Natural killer cell treated with Interleukin-12 subunit alpha and Interleukin-12 subunit beta and Interleukin-15 and Interleukin-18, amount 100 ng/mL, for 72 hours (primary cell): Measurements from ENCODE around the gene H2AZ2. TPM values are rescaled to one million over a fixed set of nuclear protein-coding genes. Genes with fewer than 3 reads are reported as not detected.
"Not testable (repeated sequence)": the region's sequence is repeated elsewhere in the genome, so short reads cannot be mapped to it uniquely, and the experiment has no call there.

ENCODE experiments used
- ATAC-seq, 2 donors: fragments of 150-1000 bp; cut with Tn5 transposase in 1 of 2; sonication (Bioruptor Pico), chemical (Tn5 transposase) in 1 of 2; 2 replicates each; pipeline ENCODE4 v1.10.0; 2021
- DNase-seq: peaks from one replicate; pipeline ENCODE4 v3.0.0; 2022; ENCODE audit warnings: low spot score
- H3K27ac Mint-ChIP-seq, 2 donors: 1 replicate in 1 of 2; 2 replicates in 1 of 2; pipeline ENCODE4 v1.8.0; 2022; ENCODE audit warnings: mixed read lengths in 2 of 2, mild to moderate bottlenecking in 1 of 2, moderate library complexity in 1 of 2
- H3K27me3 Mint-ChIP-seq, 2 donors: 1 replicate in 1 of 2; 2 replicates in 1 of 2; pipeline ENCODE4 v1.8.0; 2022; ENCODE audit warnings: mixed read lengths in 2 of 2
- H3K36me3 Mint-ChIP-seq: one replicate; pipeline ENCODE4 v1.8.0; 2022; ENCODE audit warnings: mixed read lengths
- H3K4me1 Mint-ChIP-seq, 2 donors: 1 replicate in 1 of 2; 2 replicates in 1 of 2; pipeline ENCODE4 v1.8.0; 2022; ENCODE audit warnings: low read depth in 2 of 2, mixed read lengths in 2 of 2, mild to moderate bottlenecking in 1 of 2
- H3K4me3 Mint-ChIP-seq: one replicate; pipeline ENCODE4 v1.8.0; 2022; ENCODE audit warnings: mixed read lengths
- H3K9me3 Mint-ChIP-seq: 2 replicates; pipeline ENCODE4 v1.8.0; 2022; ENCODE audit warnings: mixed read lengths
- total RNA-seq, 2 donors: library from RNA; stranded (reverse); gene quantifications; one replicate each; pipeline ENCODE4 v1.2.3, GENCODE V29; 2022

H2AZ2 gene
- total RNA-seq, 2 donors from 2014 or later = 193 to 208 TPM

DNA sequence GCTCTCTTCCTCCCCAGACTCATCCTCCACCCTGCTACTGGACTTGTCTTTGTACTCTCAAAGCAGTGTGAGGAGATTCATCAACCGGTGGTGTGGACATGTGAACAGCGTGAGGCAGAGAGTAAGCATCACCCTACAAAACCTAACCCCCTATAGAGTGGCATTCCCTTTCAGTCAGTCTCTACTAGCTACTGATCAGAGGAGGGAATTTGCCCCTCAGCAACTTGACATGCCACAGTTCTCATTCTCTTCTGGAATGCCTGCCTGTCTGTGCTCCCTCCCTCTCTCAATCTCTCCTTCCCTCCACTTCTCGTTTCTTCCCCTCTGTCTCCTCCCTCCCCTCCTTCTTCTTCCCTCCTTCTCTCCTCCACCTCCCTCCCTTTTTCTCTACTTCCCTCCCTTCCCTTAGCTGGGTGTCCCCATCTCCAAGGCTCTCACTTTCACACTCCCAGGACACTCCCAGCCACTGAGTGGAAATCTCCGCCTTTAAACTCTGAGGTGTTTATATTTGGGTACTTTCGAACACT is 24.6 kb downstream of the H2AZ2 start:
- peak overlapping the region in 1 of 2 donors; percentile 60 for H3K27ac Mint-ChIP-seq
- H3K27me3 Mint-ChIP-seq = no peaks in the 10 kb centered on the region
- peaks cover 17 to 22% of the 10 kb centered on the region in 2 donors for H3K4me1 Mint-ChIP-seq
- peak in 1 of 2 donors; percentile 38 for ATAC-seq
- H3K9me3 Mint-ChIP-seq = no peaks in the 10 kb centered on the region
- no peak overlapping the region for H3K4me3 Mint-ChIP-seq
- DNase-seq = no peak
- H3K36me3 Mint-ChIP-seq = no peaks in the 10 kb centered on the region

- no peaks in the 10 kb centered on the region for H3K9me3 Mint-ChIP-seq
- ATAC-seq = no peak
- no peak overlapping the region for H3K27ac Mint-ChIP-seq
- no peaks in the 10 kb centered on the region for H3K27me3 Mint-ChIP-seq
- no peak for DNase-seq
- H3K36me3 Mint-ChIP-seq = no peaks in the 10 kb centered on the region
- no peak overlapping the region for H3K4me3 Mint-ChIP-seq
- peaks cover 9 to 15% of the 10 kb centered on the region in 2 donors for H3K4me1 Mint-ChIP-seq
These were observed 28.6 kb downstream of the H2AZ2 start for GRCh38 chr7:44819292-44819691.

DNA sequence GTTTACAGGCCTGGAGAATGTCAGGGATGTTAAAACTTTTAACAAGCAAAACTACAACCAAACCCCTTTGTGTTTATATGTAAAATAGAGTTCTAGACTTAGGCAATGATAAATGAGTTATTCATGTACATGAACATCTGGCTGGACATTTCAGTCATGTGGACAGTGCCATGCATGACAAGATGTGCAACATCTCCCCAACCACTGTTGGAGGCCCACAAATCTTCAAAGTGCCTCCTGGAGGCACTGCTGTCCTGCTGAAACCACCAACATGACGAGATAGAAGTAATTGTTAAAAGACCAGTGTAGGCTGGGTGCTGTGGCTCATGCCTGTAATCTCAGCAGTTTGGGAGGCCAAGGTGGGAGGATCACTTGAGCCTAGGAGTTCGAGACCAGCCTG is 33.0 kb downstream of the H2AZ2 start:
- H3K27ac Mint-ChIP-seq = no peak overlapping the region
- ATAC-seq = no peak
- H3K4me1 Mint-ChIP-seq = no peaks in the 10 kb centered on the region
- no peak overlapping the region for H3K4me3 Mint-ChIP-seq
- no peak for DNase-seq
- no peaks in the 10 kb centered on the region for H3K9me3 Mint-ChIP-seq
- H3K36me3 Mint-ChIP-seq = no peaks in the 10 kb centered on the region
- H3K27me3 Mint-ChIP-seq = no peaks in the 10 kb centered on the region

DNA sequence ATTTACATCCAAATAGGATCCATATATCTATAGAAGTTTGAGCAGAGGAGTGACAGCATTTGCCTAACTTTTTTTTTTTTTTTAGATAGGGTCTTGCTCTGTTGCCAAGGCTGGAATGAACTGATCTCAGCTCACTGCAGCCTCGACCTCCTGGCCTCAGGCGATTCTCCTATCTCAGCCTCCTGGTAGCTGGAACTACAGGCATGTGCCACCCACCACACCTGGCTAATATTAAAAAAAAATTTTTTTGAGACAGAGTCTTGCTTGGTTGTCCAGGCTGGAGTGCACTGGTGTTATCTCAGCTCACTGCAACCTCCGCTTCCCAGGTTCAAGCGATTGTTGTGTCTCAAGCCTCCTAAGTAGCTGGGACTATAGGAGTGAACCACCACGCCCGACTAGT is 36.3 kb downstream of the H2AZ2 start:
- DNase-seq (no peak), ATAC-seq (no peak)
- Mint-ChIP-seq H3K27ac (no peak overlapping the region), H3K36me3 (no peaks in the 10 kb centered on the region), H3K4me1 (no peaks in the 10 kb centered on the region), H3K9me3 (no peaks in the 10 kb centered on the region), H3K4me3 (no peak overlapping the region), H3K27me3 (no peaks in the 10 kb centered on the region)

- Mint-ChIP-seq H3K27me3 (no peaks in the 10 kb centered on the region), H3K36me3 (no peaks in the 10 kb centered on the region), H3K4me3 (no peak overlapping the region), H3K9me3 (no peaks in the 10 kb centered on the region), H3K4me1 (no peaks in the 10 kb centered on the region), H3K27ac (no peak overlapping the region)
- DNase-seq (no peak), ATAC-seq (no peak)
These were observed 36.8 kb downstream of the H2AZ2 start for GRCh38 chr7:44811093-44811492.

- Mint-ChIP-seq H3K4me3 (no peak overlapping the region), H3K9me3 (no peaks in the 10 kb centered on the region), H3K27ac (no peak overlapping the region), H3K27me3 (no peaks in the 10 kb centered on the region), H3K4me1 (no peaks in the 10 kb centered on the region), H3K36me3 (no peaks in the 10 kb centered on the region)
- no peak for ATAC-seq
- no peak for DNase-seq
These were observed 38.9 kb downstream of the H2AZ2 start for GRCh38 chr7:44808914-44809393.

GRCh38 chr7:44805950-44806349 is 41.9 kb downstream of the H2AZ2 start:
- Mint-ChIP-seq H3K4me3 (no peak overlapping the region), H3K9me3 (no peaks in the 10 kb centered on the region), H3K27ac (no peak overlapping the region), H3K27me3 (no peaks in the 10 kb centered on the region), H3K36me3 (peaks cover 16% of the 10 kb centered on the region), H3K4me1 (peaks cover 9 to 10% of the 10 kb centered on the region in 2 donors)
- no peak for ATAC-seq
- DNase-seq = no peak

DNA sequence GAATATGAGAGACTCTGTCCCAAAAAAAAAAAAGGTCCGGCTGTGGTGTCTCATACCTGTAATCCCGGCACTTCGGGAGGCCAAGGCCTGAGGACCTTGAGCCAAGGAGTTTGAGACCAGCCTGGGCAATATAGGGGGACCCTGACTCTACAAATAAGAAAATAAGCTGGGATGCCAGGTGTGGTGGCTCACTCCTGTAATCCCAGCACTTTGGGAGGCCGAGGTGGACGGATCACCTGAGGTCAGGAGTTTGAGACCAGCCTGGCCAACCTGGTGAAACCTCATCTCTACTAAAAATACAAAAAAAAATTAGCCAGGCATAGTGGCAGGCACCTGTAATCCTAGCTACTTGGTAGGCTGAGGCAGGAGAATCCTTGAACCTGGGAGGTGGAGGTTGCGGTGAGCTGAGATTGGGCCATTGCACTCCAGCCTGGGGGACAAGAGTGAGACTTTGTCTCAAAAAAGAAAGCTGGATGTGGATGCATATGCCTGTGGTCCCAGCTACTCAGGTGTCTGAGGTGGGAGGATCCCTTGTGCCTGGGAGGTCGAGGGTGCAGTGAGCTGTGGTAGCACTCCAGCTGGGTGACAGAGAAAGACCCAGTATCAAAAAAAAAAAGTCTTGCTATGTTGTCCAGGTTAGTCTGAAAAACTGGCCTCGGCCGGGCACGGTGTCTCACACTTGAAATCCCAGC is 43.9 kb downstream of the H2AZ2 start:
- DNase-seq, H3K27ac Mint-ChIP-seq, H3K4me3 Mint-ChIP-seq, H3K27me3 Mint-ChIP-seq, H3K9me3 Mint-ChIP-seq: not testable (repeated sequence)
- peaks cover 31% of the 10 kb centered on the region for H3K36me3 Mint-ChIP-seq
- peak in 1 of 2 donors; percentile 22 for ATAC-seq
- peaks cover 15 to 19% of the 10 kb centered on the region in 2 donors for H3K4me1 Mint-ChIP-seq

- DNase-seq (no peak), ATAC-seq (no peak)
- H3K4me3 Mint-ChIP-seq = no peak overlapping the region
- peaks cover 27 to 33% of the 10 kb centered on the region in 2 donors for H3K4me1 Mint-ChIP-seq
- no peak overlapping the region for H3K27ac Mint-ChIP-seq
- no peaks in the 10 kb centered on the region for H3K9me3 Mint-ChIP-seq
- peaks cover 43% of the 10 kb centered on the region for H3K36me3 Mint-ChIP-seq
- H3K27me3 Mint-ChIP-seq = no peaks in the 10 kb centered on the region
These were observed 45.4 kb downstream of the H2AZ2 start for GRCh38 chr7:44802418-44803025.

DNA sequence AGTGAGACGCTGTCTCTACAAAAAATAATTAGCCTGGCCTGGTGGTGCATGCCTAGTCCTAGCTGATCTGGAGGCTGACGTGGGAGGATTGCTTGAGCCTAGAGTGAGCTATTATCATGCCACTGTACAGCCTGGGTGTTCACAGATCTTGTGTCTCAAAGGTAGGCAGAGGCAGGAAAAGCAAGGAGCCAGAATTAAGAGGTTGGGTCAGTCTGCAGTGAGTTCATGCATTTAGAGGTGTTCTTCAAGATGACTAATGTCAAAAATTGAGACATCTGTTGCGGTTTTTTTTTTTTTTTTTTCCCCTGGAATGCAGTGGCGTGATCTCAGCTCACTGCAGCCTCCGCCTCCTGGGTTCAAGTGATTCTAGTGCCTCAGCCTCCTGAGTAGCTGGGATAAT is 46.0 kb downstream of the H2AZ2 start:
- peak overlapping the region; percentile 39 to 63 for H3K27ac Mint-ChIP-seq

DNA sequence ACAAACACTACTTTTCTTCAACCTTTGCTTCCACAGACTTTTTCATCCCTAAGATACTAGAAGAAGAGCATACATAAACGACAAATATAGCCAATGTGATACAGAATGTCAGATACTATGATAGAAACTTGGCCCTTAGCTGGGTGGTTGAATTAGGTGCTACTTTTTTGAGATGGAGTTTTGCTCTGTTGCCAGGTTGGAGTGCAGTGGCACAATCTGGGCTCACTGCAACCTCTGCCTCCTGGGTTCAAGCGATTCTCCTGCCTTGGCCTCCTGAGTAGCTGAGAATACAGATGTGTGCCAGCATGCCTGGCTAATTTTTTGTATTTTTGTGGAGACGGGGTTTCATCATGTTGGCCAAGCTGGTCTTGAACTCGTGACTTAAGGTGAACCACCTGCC is 47.9 kb downstream of the H2AZ2 start:
- DNase-seq = no peak
- Mint-ChIP-seq H3K4me3 (peak overlapping the region; percentile 48), H3K36me3 (peaks cover 47% of the 10 kb centered on the region), H3K9me3 (no peaks in the 10 kb centered on the region), H3K27me3 (no peaks in the 10 kb centered on the region), H3K4me1 (peaks cover 30 to 39% of the 10 kb centered on the region in 2 donors), H3K27ac (peak overlapping the region; percentile 39 to 64)
- ATAC-seq = no peak

More for the DNA sequence above, 46.0 kb downstream of the H2AZ2 start:
- Mint-ChIP-seq H3K36me3 (peaks cover 47% of the 10 kb centered on the region), H3K4me3 (peak overlapping the region; percentile 20), H3K4me1 (peaks cover 30 to 39% of the 10 kb centered on the region in 2 donors), H3K27me3 (no peaks in the 10 kb centered on the region), H3K9me3 (no peaks in the 10 kb centered on the region)
- ATAC-seq (no peak), DNase-seq (no peak)

GRCh38 chr7:44798649-44799305 is 49.1 kb downstream of the H2AZ2 start:
- ATAC-seq (no peak), DNase-seq (no peak)
- Mint-ChIP-seq H3K4me3 (peak overlapping the region; percentile 95), H3K27me3 (no peaks in the 10 kb centered on the region), H3K27ac (peak overlapping the region; percentile 95 to 96), H3K9me3 (no peaks in the 10 kb centered on the region), H3K4me1 (peaks cover 30 to 39% of the 10 kb centered on the region in 2 donors), H3K36me3 (peaks cover 47% of the 10 kb centered on the region)

- Mint-ChIP-seq H3K4me1 (peaks cover 28 to 39% of the 10 kb centered on the region in 2 donors), H3K36me3 (peaks cover 42% of the 10 kb centered on the region), H3K4me3 (peak overlapping the region; percentile 95), H3K27me3 (no peaks in the 10 kb centered on the region), H3K9me3 (no peaks in the 10 kb centered on the region), H3K27ac (peak overlapping the region; percentile 95 to 96)
- DNase-seq = peak; percentile 94
- peak; percentile 67 to 74 for ATAC-seq
These were observed 50.3 kb downstream of the H2AZ2 start for GRCh38 chr7:44797329-44798258.
